HG02938 (cell line): ENCODE data around the gene TMEM208.

ENCODE experiments used
- ATAC-seq: cut with Tn5 transposase; IDR thresholded peaks from one replicate; pipeline ENCODE4 v1.9.1; 2021; ENCODE audit warnings: mild to moderate bottlenecking, moderate library complexity; ENCODE audit not compliant: unreplicated experiment

TMEM208 gene

DNA sequence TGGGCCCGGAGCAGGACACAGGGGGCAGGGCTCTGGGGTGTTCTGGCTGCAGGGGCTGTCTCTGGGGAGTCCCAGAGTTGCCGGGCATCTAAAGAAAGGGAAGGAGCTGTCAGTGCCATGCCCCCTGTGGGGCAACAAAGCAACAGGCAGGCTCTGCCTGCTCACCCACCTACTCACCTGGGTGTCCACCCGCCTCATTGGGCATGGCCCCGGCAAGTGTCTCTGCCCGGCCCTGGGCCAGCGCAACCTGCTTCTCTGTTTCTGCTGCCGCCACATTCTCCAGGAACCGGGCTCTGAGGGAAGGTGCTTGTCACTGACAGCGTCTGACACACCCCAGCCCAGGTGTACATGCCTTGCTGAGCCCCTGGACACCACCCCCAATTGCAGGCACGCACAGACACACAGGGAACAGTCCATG lies 7.3 kb downstream of the TMEM208 start:
- ATAC-seq = no peak

DNA sequence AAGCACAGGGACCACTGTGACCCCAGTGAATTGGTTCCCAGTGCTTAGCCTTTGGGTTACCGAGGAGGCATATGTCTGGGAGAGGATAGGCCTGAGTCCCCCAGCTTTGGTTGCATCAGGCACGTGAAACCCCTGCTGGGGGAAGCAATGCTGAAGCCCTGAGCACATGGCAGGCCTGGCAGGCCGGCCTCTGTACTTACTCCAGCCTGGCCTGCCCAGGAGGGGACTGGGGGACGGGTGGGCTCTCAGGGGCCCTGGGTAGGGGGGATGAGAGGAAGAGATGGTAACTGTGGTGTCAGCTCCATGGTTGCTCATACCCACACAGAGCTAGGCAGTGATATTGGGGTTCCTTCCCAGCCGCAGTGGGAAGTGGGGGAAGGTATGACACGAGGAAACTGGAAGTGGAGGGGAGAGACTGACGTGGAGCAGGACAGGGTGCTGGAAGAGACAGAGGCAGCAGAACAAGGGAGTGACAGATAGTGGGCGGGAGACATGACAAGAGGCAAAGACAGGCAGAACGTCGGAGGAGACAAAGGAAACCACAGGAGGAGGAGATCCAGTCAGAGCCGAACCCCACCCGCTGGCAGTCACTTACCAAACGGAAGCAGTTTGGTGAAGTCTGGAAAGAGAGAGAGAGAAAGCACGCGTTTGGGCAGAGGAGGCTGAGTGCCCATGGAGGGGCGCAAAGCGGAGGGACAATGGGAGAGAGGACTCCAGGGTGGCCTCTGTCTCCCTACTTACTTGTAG lies 9.1 kb downstream of the TMEM208 start:
- no peak for ATAC-seq

DNA sequence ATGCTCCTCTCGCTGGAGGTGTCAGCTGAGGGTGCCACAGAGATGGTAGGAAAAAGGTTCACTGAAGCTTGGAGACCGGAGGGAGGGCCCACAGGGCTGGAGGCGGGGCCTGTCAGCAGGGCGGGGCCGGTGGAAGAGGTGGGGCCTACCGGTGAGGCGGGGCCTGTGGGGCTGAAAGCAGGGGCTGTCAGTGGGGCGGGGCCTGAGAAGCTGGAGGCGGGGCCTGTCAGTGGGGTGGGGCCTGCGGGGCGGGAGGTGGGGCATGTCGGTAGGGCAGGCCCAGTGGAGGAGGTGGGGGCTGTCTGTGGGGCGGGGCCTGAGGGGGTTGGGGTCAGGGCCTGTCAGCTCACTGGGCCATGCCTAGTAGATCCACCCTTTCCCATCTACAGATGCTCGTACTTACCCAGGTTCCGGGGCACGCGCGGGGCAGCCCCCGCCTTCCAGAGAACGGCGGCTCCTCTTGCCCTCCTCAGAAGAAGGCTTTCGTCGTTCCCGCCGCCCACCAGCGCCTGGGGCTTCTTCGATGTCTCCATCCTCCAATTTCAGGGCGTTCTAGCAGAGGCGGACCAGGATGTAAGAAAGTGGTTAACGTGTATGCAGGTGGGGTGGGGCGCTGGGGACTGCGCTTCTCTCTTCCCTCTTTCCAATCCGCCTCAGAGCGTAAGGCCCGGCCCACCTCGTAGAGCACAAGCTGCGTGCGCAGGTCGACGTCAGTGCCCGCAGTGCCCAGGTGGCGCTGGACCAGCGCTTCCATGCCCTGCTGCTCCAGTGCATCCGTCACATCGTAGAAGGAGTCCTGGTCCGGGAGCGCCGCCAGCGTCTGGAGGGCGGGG lies 9.8 kb downstream of the TMEM208 start:
- no peak for ATAC-seq

DNA sequence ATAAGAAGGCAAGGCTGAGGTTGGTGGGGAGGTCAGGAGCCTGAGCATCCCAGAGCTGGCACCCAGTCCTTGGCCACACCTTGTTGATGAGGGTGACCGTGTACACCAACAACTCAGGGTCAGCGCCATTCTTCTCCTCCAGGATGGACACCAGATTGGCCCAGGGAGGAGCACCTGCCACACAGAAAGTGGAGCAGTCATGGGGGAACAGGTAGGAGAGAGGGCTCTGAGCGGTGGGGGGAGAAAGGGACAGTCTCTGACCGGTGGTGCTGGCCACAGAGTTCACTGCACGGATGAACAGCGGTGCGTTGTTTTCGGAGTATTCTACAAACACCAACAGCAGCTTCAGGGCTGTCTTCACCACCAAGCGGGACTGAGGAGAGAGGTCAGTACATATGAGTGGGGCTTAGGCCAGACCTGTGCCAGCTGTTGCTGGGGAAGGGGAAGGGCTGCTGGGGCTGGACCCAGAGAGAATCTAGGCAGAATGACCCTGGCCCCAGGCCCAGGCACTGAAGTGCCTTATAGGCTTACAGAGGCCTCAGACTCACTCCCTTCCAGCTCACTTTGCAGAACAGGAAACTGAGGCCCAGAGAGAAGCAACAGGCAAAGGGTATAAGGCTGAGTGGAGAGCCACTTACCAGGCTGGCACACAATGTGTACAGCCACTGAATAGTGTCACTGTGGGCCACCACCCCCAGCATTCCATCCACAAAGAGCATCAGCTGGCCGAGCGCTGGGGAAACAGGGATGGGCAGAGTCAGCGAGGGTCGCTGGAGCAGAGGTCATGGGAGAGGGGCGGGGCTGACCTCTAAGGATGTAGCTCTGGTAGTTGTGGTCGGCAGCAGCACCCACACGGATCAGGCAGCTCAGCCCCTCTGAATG lies 10.7 kb downstream of the TMEM208 start:
- ATAC-seq = no peak

DNA sequence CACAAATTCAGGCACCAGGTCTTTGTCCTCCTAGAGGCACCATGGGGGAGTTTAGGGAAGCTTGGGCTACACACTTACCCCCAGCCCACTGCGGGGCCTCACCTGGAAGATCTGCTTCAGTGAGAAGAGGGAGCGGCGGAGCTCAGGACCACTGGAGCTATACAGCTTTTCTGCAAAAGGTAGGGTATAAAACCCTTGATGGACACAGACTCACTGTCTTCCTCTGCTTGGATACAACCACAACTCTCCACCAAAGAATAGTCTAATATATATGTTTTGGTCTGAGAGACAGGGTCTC lies 11.3 kb downstream of the TMEM208 start:
- ATAC-seq = no peak

DNA sequence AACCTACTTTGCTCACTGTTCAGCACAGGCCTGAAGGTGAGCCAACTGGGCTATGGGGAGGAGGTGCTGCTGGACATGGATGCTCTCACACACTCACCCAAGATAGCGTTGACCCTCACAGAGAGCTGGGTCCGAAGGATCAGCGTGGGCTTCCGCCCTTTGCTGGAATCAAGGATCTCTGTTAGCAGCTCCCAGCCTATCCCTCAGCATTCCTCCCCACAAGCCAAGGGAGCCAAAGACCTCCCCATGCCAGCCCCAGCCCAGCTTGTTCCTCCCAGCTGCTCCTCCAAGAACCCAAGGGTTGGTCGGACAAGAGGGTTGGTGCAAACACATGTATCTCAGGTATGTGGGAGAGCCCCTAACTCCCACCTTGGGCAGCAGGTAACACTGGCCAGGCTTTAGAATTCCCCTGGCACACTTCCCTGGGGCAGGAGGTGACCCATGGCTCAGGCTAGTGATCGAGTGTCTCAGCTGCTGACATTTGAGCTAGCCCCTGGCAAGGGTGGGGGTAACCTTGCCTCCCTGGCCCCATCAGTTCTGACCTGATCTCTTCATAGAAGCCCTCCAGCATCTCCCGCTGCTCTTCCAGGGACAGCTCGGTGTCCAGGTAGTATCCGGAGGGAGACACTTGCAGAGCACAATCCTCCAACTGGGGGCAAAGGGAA lies 12.0 kb downstream of the TMEM208 start:
- no peak for ATAC-seq

DNA sequence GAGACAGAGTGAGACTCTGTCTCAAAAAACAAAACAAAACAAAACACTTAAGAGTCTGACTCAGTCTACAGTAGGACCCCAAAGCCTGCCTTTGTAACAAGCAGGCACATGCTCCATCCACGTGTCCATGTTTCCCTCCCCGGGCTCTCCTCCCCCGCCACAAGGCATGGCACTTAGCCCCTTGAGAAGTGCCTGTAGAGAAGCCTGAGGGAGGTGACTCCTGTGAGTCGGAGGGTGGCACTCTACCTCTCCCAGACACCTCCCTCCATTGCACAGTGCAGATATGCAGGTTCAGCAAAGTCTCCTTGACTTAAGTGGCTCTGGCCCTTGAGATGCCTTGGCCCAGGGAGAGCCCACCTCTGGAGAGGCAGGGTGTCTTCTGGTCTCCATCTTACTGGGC lies 13.6 kb downstream of the TMEM208 start:
- ATAC-seq = no peak

DNA sequence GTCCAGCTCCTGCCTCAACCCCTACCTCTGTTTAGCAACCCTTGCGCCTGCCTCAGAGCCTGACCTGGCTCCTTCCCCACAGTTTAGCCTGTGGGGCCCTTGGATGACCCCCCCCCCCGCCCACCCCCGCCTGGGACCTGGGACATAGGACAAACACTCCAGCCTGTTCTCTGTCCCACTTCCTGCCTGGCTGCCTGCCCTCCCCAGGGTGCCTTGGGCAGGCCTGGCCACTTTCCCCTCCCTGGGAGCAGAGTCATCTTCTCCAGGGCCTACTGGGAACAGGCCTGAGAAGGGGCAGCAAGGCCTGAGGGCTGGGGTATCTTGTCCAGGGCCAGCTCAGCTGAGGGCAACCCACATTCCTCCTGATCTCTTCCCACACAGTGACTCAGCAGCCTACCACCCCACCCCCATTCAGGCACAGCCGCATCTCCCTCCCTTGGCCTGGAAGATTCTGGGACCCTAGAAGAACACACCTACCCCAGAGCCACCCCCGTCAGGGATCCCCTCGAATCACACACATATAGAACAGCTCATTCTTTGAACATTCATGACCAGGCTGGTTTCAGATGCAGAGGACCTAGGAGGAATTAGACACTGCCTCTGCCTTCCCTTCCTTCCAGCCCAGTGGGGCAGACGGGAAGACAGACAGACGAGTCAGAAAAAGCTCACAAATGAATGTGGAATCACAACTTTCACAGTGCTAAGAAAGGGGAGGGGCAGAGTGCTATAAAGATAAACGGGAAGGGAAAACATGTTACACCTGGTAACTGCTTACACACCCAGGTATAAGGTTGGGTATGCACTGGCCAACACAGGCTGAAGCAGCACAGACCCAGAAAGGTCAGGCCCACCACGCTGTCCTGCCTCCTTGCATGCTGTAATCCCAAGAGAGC lies 14.3 kb downstream of the TMEM208 start:
- no peak for ATAC-seq

DNA sequence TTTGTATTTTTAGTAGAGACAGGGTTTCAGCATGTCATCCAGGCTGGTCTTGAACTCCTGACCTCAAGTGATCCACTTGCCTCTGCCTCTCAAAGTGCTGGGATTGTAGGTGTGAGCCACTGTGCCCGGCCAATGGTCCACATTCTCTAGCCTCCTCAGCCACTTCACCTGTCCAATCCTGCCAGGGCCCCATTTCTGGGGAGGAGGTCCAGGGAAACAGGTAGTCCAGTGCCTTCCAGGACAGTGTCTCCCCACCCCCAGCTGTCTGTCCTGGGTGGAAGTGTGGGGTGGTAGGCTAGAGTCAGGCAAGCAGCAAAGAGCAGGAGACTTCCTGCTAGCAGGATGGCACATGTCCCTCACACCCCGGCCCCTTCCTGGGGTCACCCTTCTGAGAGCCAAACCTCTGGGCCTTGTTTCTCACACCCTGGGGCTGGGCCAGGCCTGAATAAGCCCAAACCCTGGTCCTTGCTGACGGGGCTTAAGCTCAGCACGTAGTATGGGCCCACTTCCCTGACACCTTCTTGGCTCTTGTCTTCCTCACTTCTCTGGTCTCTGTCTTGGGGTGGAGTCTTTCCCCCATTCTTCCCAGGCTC lies 15.3 kb downstream of the TMEM208 start:
- ATAC-seq = no peak

DNA sequence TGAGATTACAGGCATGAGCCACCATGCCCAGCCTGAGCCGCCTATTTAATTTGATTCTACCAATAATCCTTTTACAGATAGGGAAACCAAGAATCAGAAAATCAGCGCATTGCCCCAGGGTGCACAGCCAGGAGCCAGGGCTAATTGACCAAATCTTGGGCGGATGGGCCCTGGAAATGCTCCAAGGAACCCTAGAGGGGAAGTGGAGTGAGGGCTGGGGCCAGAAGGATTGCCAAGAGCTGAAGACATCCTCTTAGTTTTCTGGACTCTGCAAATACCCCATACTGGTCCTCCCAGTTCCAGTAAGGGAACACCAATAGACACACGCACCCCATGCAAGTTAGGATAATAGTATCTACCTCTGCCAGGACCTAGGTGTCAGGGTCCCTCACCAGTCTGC lies 16.6 kb downstream of the TMEM208 start:
- ATAC-seq = no peak

DNA sequence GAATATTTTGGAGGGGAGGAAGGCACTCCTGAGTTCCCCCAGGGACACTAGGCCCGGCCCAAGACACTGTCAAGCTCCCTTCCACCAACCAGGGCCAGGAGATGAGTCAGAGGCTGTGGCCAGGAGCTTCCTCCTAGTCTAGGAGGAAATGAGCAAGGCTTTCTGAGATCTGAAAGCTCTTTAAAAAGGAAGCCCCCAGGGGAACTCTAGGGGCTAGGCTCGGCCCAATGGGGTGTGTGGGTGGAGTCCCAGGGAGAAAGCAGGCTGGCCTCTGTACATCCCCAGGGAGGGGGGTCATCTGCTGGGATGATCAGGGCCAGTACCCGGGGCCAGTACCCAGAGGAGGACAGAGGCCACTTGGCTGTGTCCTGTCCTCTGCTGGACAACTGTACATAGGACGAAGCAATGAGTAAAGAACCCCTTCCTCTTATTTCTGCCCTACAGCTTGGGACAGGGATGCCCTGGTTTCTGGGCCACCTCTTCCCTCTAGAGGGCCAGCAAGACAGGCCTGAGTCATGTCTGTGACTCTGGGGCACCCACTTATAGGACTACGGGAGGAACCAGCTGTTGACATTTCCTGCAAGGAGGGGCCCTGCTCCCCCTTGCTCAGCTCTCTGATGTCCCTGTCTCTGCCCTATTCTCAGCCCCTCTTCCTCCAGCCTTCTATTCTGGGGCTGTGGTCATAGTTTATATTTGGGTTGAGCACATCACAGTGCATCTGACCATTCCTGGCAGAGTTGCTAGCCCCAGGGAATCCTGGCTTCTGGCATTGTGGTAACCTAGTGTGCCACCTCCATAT lies 17.7 kb downstream of the TMEM208 start:
- ATAC-seq = peak; percentile 54

DNA sequence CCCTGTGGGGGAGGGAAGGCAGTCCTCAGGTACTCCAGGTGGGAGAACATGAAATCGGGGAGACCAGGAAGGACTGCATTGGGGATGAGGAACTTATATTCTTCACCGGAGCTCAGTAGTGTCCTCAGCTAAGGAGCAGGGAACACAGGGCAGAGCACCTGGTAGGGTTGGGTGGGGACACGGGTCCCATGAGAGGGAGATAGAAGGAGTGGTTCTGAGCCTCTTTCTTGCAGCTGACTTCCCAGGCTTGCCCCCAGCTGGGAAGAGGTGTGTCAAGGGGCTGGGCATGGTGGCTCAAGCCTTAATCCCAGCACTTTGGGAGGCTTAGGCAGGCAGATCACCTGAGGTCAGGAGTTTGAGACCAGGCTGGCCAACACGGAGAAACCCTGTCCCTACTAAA lies 18.3 kb downstream of the TMEM208 start:
- no peak for ATAC-seq

DNA sequence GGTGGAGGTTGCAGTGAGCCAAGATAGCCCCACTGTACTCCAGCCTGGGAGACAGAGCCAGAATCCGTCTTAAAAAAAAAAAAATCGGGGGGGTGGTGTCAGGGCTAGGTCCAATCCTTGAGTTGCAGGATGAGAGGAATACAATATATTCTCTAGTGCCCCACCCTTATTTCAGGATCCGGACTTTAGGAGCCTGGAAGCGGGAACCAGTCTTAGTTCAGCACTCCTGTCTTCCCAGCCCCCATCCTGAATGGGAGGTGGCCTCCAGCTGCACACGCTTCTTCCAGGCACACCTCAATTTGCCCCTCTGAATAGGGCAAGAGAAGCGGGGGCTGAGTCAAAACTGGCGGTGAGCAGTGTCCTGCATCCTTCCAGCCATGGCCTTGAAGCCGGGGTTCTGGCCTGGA lies 18.7 kb downstream of the TMEM208 start:
- ATAC-seq = no peak

DNA sequence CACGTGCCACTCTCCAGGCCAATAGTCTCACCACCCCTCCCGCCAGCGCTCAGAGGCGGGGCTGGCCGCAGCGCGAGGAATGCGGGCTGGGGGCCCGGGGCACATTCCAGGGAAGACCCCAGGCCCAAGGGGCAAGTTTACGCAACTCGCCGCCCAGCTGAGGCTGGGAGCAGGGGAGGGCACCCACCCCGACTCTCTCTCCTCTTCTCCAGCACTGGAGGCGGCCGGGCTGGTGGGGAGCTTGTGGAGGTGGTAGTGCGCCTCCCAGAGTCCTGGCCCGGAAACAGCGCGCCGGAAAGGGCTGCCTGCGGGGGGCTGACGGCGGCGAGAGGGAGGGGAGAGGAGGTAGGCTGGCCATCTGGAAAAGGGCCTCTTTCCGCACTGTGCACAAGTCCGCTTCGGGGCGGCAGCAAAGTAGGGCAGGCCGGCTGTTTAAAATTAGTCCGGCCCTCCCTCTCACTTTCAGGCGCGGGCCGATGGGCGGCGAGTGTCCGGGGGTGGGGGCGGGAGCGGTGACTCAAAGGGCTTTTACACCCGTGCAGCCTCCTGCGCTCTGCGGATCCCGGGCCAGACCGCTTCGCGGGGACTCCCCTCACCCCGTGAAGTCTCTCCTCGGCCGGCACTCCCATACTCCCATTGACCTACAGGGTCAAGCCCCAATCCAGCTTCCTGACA lies 19.3 kb downstream of the TMEM208 start:
- no peak for ATAC-seq

DNA sequence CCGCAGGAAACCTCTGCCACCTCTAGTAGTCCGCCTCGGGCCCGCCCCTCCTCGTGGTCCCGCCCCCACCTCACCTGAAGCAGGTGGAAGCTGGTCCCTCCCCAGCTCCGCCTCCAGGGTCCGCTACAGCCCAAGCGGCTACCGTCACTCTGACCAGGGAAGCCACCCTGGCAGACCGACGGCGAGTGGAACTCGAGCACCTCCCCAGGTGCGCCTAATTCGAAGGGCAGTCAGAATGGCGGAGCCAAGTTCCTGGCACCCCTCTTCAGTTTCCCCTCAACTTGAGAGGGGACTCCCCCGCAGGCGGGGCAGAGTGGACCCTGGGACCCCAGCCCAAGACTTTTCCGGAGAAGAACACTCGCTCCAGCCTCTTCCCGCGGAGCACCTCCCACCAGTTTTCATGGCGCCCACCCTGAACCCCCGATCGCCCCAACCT lies 19.8 kb downstream of the TMEM208 start:
- no peak for ATAC-seq

DNA sequence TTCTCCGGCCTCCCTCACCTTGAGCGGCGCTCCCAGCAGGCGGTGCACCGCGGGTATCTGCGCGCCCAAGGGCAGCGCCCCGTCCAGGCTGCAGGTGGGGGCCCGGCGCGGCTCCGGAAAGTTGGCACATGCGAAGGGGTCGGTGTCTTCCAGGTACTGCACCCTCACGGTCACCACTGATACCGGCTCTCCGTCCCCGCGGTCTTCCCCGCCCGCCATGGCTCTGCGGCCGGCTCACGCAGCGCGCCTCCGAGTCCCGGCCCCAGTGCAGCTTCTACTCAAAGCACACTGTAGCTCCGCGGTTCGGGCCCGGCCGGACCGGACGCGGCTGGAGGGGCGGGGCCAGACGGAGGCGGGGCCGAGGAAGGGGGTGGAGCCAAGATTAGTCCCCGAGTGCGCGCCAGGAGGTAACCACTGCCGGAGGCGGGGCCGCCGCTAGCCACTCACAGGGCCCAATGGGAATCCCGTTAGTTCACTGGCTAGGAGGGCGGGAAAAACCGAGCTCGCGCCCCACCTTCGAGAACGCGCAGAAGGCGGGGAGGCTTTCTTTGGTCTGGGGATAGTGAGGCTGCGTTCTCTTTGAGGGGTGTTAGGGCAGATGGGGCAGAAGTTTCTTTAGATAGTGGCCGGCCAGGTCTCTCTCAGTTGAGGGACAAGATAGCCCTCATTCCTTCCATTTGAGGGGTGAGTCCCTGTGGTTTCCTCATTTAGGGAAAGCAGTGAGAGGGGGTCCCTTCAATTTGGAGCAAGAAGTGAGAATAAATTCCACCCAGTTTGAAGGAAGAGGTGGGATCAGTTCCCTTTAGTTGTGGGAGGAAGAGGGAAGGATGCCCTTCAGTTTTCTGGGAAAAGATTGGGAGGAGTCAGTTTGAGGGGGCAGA lies 20.5 kb downstream of the TMEM208 start, which contains the start of gene FHOD1:
Gene FHOD1 (minus strand): TSS at position 290 of the 881 bp plus-strand sequence. CDS start 71 bp downstream, at position 219.
- ATAC-seq = peak; percentile 46

DNA sequence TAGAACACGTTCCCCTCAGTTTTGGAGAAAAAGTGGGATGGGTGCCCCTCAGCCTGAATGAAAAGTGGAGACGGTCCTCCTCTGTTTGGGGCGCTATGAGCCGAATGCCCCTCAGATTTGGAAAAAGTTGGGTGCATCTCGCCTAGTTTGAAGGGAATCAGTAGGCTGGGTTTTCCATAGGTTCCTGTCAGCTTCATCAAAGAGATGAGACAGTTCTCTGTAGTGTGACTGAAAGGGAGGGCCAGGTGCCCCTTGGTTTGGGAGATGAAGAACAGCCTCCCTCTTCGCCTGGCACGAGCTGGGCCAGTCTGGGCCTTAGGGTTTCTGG lies 21.1 kb downstream of the TMEM208 start:
- no peak for ATAC-seq
